GM19238 (cell line): ENCODE data around the gene RBM12.
A peak's percentile ranks its signal among the peaks of the same experiment; 100 is the strongest.
"Not testable (repeated sequence)": the region's sequence is repeated elsewhere in the genome, so short reads cannot be mapped to it uniquely, and the experiment has no call there.

Experiments
- DNase-seq: peaks from one replicate; pipeline ENCODE4 v3.0.0; 2011; ENCODE audit warnings: low spot score; ENCODE audit not compliant: insufficient read length

RBM12 gene

GRCh38 chr20:35699127-35699956, 34.6 kb upstream of the RBM12 start, which contains the start of the genes NFS1 and ROMO1:
Gene NFS1, minus strand, starts transcription at chr20:35699352. Its CDS starts 64 bp downstream, at chr20:35699288.
Gene ROMO1, plus strand, starts transcription at chr20:35699405. Its CDS starts 228 bp downstream, at chr20:35699633.
- peak; percentile 85 for DNase-seq

- DNase-seq = peak; percentile 27
Measured at GRCh38 chr20:35698298-35699126, 33.8 kb upstream of the RBM12 start.

DNA sequence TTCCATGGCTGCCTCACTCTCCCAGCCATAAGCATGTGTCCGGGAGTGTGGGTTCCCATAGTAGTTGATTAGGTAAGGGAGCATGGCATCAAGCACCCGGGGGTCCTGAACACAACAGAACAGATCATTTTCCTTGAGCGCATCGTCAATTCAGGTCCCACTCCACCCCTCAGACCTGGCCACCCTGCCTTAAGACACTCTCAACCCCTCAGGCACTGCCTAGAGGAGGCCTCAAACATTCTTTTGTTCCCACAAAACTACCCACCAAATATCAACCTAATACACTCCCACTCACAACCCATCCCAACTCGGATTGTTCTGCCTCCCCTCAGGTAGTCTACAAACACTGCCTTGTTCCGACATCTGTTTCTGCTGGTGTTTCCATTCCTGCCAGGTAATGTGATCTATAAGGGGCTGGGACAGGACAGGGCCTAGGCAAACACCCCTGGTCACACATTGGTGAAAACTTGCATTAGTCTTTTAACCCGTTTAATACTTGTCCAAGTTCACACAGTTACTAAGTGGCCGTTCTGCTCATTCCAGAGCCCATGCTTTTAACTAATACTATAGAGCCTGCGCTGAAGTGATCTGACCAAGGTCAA, 33.1 kb upstream of the RBM12 start:
- DNase-seq = no peak

DNA sequence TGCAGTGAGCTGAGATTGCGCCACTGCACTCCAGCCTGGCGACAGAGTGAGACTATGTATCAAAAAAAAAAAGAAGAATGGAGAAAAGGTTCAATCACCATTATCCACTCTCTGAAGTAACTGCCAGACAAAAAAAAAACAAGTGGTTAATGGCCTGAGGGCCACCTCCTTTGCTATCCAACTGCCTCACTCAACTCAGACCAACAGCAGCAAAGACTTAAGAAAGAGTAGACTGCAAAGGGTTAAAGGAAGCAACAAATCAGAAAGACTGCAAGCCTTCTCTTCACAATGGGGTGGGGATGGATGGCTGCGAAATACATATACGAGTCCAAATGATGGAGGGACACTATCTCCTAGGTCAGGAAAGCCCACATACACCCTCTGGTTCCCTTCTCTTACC, 31.3 kb upstream of the RBM12 start:
- DNase-seq = no peak

DNA sequence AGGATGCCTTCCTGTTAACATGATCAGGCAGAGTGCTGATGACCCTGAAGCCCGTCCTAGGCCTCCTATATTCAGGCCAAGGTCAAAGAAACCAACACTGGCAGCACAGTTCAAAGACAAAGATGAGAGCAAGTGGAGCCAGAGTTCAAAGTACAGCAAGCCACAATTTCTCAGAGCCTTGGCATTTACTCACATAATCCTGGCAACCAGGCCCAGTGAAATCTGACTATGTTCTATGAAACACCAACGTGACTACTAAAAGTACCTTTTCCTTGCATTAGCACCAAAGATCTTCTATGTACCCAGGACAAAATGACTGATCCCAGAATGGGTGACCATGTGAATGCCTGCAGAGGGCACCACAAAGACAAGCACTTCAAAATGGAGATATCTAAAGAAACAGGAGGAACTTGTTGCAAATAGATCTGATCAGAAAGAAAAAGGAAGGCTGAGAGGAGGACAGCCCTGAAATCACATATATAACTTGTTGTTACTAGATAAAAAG, 30.6 kb upstream of the RBM12 start:
- DNase-seq = no peak

- DNase-seq = no peak
Measured at GRCh38 chr20:35690265-35690664, 25.6 kb upstream of the RBM12 start.

GRCh38 chr20:35686872-35687271, 22.2 kb upstream of the RBM12 start:
- not testable (repeated sequence) for DNase-seq

GRCh38 chr20:35685368-35685767, 20.7 kb upstream of the RBM12 start:
- DNase-seq = not testable (repeated sequence)

GRCh38 chr20:35681960-35682359, 17.3 kb upstream of the RBM12 start:
- no peak for DNase-seq

- DNase-seq = no peak
Measured at GRCh38 chr20:35680452-35681183, 15.9 kb upstream of the RBM12 start.

GRCh38 chr20:35674921-35675320, 10.2 kb upstream of the RBM12 start:
- no peak for DNase-seq

DNA sequence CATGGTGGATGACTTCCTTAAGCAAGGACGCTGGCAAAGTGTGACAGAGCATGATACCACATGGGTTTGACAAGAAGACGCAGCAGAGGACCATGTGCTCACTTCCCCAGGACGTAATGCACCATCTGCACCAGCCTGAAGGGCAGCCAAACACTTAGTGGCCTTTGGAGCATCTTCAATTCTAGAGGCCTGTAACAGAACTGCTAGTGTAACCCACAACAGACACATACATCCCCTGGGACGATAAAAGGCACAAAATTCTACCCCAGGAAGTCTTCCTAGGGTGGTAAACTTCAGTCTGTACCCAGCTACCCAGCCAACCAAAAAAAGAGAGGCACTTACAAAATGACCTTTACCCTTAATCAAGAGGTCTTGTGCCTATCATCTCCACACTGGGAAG, 9.2 kb upstream of the RBM12 start:
- no peak for DNase-seq

DNA sequence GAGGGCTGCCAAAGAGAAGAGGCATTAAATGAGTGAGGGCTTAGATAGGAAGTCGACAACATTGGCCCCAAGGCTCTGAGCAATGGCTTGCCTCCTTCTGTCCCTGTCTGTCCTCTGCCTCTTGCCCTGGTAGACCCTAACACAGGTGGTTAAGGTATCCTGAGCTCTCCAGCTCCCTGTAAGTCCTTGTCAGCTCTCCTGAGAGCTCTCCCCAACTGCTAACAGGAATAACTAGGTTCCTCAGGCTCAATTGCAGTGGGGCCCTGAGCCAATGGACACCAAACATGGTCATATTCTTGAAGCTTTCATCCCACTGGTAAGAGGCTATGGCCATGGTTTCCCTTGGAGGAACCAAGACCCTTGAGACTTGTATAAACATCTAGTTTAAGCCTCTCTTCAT, 5.0 kb upstream of the RBM12 start:
- no peak for DNase-seq

DNA sequence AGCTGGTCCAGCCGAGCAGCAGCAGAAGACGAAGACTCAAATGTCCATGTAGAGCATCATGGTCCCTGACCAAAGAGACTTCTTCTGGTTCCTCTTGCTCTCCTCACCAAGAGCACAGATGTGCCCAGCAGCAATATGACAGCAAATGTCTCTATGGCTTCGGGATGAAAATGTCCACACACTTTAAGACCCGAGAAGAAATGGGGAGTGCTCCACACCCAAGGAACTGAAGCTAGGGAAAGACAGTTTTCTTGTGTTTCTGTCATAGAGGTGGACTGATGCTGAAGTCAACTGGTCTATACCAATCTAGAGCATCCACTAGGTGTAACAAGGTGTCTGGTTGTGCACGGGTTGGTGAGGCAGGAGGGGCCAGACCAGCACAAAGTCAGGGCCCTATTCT, 4.5 kb upstream of the RBM12 start:
- no peak for DNase-seq

GRCh38 chr20:35665949-35666288, 1.2 kb upstream of the RBM12 start:
- DNase-seq = no peak

DNA sequence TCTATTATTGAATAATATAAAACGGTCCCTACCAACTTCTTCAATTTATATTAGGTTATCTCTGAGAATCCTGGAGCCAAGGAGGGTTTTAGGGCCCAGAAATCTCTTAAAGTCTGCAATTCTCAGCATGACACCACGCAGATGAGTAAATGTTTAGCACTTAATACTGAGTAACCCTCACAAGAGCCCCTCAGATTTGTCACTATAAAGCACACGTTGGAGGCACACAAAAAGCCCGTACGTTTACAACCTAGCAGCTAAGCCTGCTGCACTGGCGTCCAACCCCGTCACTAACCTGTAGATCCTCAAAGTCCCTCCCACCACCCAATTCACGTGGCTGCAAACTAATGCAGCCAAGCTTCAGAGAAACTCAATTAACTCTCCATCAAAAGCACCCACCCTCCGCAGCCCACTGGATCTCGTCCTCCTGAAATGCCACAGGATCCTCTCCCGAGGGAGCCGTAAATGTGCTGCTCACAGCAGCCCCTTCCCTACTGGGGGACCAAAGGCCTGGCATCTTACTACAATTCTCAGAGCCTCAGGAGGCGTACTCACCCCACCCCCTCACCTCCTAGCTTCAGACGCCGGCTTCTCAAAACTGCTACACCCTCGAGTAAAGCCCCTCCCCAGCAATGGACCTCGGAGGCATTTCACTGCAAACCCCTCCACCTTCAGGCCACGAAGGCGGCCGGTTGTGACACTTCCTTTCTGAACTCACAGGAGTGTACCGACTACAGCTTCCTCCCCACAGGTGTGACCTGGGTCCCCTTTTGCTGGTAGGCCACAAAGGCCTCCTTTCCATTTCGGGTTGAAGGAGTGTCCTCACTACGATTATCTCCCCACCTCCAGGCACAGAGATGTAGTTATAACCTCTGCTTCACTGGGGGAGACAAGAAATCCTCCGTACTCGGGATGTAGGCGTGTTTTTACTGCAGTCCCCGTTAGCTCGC, 909 bp downstream of the RBM12 start:
- DNase-seq = peak; percentile 43

GRCh38 chr20:35662551-35662950, 2.1 kb downstream of the RBM12 start:
- no peak for DNase-seq

- DNase-seq = no peak
Measured at GRCh38 chr20:35661908-35662307, 2.8 kb downstream of the RBM12 start.

- no peak for DNase-seq
Measured at GRCh38 chr20:35661053-35661452, 3.6 kb downstream of the RBM12 start.
